Vagina (tissue), 2 donors: ENCODE results near the gene SLC25A10. TPM values are rescaled to one million over a fixed set of nuclear protein-coding genes. Genes with fewer than 3 reads are reported as not detected.
"Not testable (repeated sequence)": the region's sequence is repeated elsewhere in the genome, so short reads cannot be mapped to it uniquely, and the experiment has no call there.

ENCODE experiments used
- DNase-seq, 2 donors: peaks; one replicate each; pipeline ENCODE4 v3.0.0-alpha.2; 2017; ENCODE audit errors: extremely low spot score in 2 of 2
- H3K27ac ChIP-seq: fragments of 200-600 bp; sonication (generic); one replicate; pipeline ENCODE4 v1.5.1; 2019
- H3K27me3 ChIP-seq: fragments of 200-600 bp; sonication (generic); one replicate; pipeline ENCODE4 v1.5.1; 2019
- H3K36me3 ChIP-seq, 2 donors: fragments of 200-600 bp; sonication (generic); one replicate each; pipeline ENCODE4 v1.5.1; 2017 to 2019
- H3K4me1 ChIP-seq: fragments of 200-600 bp; sonication (generic); one replicate; pipeline ENCODE4 v1.5.1; 2019
- H3K4me3 ChIP-seq, 2 donors: fragments of 200-600 bp; sonication (generic); 1 replicate in 1 of 2; 2 replicates in 1 of 2; pipeline ENCODE4 v1.5.1; 2016 to 2019
- H3K9me3 ChIP-seq: fragments of 200-600 bp; sonication (generic); one replicate; pipeline ENCODE4 v1.5.1; 2019
- CTCF ChIP-seq, 3 experiments: fragments of 450-650 bp in 2 of 3; fragments of 200-600 bp in 1 of 3; sonication (generic) in 1 of 3; IDR thresholded peaks; one replicate each; pipeline ENCODE4 v1.5.1; 2017 to 2019; ENCODE audit warnings: antibody characterized with exemption in 3 of 3, mild to moderate bottlenecking in 2 of 3, moderate library complexity in 2 of 3
- POLR2A ChIP-seq, 2 donors: fragments of 450-650 bp; IDR thresholded peaks; one replicate each; pipeline ENCODE4 v1.6.1; 2017; ENCODE audit warnings: antibody characterized with exemption in 2 of 2, mild to moderate bottlenecking in 2 of 2, moderate library complexity in 2 of 2
- POLR2AphosphoS5 ChIP-seq, 2 donors: sonication (generic); formaldehyde crosslinking; IDR thresholded peaks; one replicate each; pipeline ENCODE4 v1.9.0; 2017; ENCODE audit warnings: antibody characterized with exemption in 2 of 2, mild to moderate bottlenecking in 2 of 2, low read depth in 1 of 2; ENCODE audit not compliant: insufficient read depth in 1 of 2
- intact Hi-C: fragments of 100-400 bp; cut with DNase I; formaldehyde crosslinking; loops from one replicate; pipeline ENCODE4 v1.15.1; 2023
- total RNA-seq: library from RNA; depleted of rRNA; stranded (reverse); fragments of >200 nt; gene quantifications from one replicate; pipeline ENCODE4 v1.2.3, GENCODE V29; 2016

The SLC25A10 gene
- total RNA-seq, 1 donor from 2014 or later: 2.9 TPM

GRCh38 chr17:81673561-81674258, 38.4 kb upstream of the SLC25A10 start:
- DNase-seq: no peak
- Histone ChIP-seq H3K9me3 (no peaks in the 10 kb centered on the region), H3K27me3 (no peaks in the 10 kb centered on the region), H3K36me3 (peaks cover 0 to 44% of the 10 kb centered on the region in 2 donors), H3K4me1 (no peaks in the 10 kb centered on the region), H3K27ac (no peak overlapping the region), H3K4me3 (no peak overlapping the region)
- TF ChIP-seq POLR2AphosphoS5 (IDR thresholded peaks at IDR 0.05; ENCODE audit: insufficient read depth in 1 of 2, low read depth in 1 of 2) (no peak), CTCF (IDR thresholded peaks at IDR 0.05) (no peak), POLR2A (IDR thresholded peaks at IDR 0.05) (no peak)
- intact Hi-C loops: no loop called here

- peaks cover 0 to 27% of the 10 kb centered on the region in 2 donors for H3K36me3 ChIP-seq
- DNase-seq, intact Hi-C loops, H3K4me3 ChIP-seq, H3K9me3 ChIP-seq, H3K4me1 ChIP-seq, H3K27me3 ChIP-seq, H3K27ac ChIP-seq: not testable (repeated sequence)
- peak in 2 of 3 experiments; percentile 8 to 45 for TF ChIP-seq CTCF (IDR thresholded peaks at IDR 0.05)
These were observed 36.4 kb upstream of the SLC25A10 start for GRCh38 chr17:81675515-81676221.

DNA sequence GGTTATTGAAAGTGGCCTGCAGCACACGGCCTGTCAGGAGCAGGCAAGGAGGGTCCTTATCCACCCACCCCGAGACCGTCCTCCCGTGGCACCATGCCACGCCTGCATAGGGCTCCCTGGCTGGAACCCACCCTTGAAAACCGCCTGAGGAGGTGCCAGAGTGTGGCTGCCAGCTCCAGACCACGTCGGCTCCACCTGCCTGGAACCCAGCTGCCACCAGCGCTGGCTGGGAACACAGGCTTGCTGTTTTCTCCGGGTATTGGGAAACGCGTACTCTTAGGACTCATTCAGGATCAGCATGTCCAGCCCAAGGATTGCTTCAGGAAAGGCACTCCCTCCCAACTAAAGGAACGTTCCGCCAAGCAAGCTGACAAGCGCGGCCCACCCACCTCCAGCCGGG, 35.2 kb upstream of the SLC25A10 start:
- Histone ChIP-seq H3K36me3 (peaks cover 0 to 21% of the 10 kb centered on the region in 2 donors), H3K4me1 (peaks cover 5% of the 10 kb centered on the region), H3K27me3 (no peaks in the 10 kb centered on the region), H3K27ac (no peak overlapping the region), H3K9me3 (no peaks in the 10 kb centered on the region), H3K4me3 (no peak overlapping the region)
- intact Hi-C loops: no loop called here
- no peak for TF ChIP-seq CTCF (IDR thresholded peaks at IDR 0.05)
- TF ChIP-seq POLR2AphosphoS5 (IDR thresholded peaks at IDR 0.05; ENCODE audit: insufficient read depth in 1 of 2, low read depth in 1 of 2): no peak
- TF ChIP-seq POLR2A (IDR thresholded peaks at IDR 0.05): no peak
- no peak for DNase-seq

DNA sequence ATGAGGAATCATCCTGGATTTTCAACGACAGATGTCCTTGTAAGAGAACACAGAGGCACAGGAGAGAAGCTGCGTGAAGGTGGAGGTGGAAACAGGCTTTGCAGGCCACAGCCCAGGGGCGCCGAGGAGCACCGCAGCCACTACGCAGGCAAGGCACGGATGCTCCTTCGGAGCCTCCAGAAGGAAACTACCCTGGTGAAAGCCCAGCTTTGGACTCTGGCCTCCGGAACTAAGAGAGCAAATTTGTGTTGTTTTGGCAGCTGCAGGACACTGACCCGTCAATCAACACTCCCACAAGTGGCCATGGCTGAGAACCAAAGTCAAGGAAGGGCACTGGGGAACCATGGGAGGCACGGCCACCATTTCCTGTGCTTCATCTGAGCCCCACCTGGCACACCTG, 31.9 kb upstream of the SLC25A10 start:
- DNase-seq: no peak
- intact Hi-C loops: no loop called here
- H3K27me3 ChIP-seq: no peaks in the 10 kb centered on the region

More for the DNA sequence above, 31.9 kb upstream of the SLC25A10 start:
- no peak overlapping the region for H3K4me3 ChIP-seq
- no peaks in the 10 kb centered on the region for H3K9me3 ChIP-seq
- H3K36me3 ChIP-seq: peaks cover 0 to 7% of the 10 kb centered on the region in 2 donors
- H3K4me1 ChIP-seq: peaks cover 27% of the 10 kb centered on the region
- TF ChIP-seq CTCF (IDR thresholded peaks at IDR 0.05): no peak
- no peak for TF ChIP-seq POLR2A (IDR thresholded peaks at IDR 0.05)
- TF ChIP-seq POLR2AphosphoS5 (IDR thresholded peaks at IDR 0.05; ENCODE audit: insufficient read depth in 1 of 2, low read depth in 1 of 2): no peak
- H3K27ac ChIP-seq: no peak overlapping the region
